PC-9 (cell line): Measurements from ENCODE around the gene INS.

Source experiments
- EZH2 ChIP-seq: fragments of 200-600 bp; sonication (generic); IDR thresholded peaks from 2 replicates; pipeline ENCODE4 v1.8.0; 2017; ENCODE audit warnings: antibody characterized with exemption, low read depth
- TF ChIP-seq, protein P1 (sequence below): fragments of 200-600 bp; sonication (generic); conservative IDR thresholded peaks from 2 replicates; pipeline ENCODE4 v1.6.1; 2017; ENCODE audit warnings: mixed run types, antibody characterized with exemption, mild to moderate bottlenecking, moderate library complexity

GRCh38 chr11:2168286-2169004 lies 7.4 kb upstream of the INS start:
- TF ChIP-seq, protein P1, sequence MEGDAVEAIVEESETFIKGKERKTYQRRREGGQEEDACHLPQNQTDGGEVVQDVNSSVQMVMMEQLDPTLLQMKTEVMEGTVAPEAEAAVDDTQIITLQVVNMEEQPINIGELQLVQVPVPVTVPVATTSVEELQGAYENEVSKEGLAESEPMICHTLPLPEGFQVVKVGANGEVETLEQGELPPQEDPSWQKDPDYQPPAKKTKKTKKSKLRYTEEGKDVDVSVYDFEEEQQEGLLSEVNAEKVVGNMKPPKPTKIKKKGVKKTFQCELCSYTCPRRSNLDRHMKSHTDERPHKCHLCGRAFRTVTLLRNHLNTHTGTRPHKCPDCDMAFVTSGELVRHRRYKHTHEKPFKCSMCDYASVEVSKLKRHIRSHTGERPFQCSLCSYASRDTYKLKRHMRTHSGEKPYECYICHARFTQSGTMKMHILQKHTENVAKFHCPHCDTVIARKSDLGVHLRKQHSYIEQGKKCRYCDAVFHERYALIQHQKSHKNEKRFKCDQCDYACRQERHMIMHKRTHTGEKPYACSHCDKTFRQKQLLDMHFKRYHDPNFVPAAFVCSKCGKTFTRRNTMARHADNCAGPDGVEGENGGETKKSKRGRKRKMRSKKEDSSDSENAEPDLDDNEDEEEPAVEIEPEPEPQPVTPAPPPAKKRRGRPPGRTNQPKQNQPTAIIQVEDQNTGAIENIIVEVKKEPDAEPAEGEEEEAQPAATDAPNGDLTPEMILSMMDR = no peak
- no peak for TF ChIP-seq EZH2
